Stimulated activated CD4-positive, alpha-beta T cell treated with anti-CD3 and anti-CD28 coated beads, Interleukin-1b, Interleukin-23, amount 100 ng/mL, for 24 hours (primary cell): ENCODE measurements around the gene SLX1A.
"Not testable (repeated sequence)": the region's sequence is repeated elsewhere in the genome, so short reads cannot be mapped to it uniquely, and the experiment has no call there.

Experiments
- DNase-seq, 4 experiments: peaks; one replicate each; pipeline ENCODE4 v3.0.0-alpha.2; 2020; ENCODE audit warnings: low read depth in 4 of 4, low spot score in 1 of 4

The SLX1A gene

GRCh38 chr16:30217082-30217481, 23.4 kb downstream of the SLX1A start:
- DNase-seq: not testable (repeated sequence)
